Measurements from ENCODE around the gene ZNF165. TPM values are rescaled to one million over a fixed set of nuclear protein-coding genes. Genes with fewer than 3 reads are reported as not detected.
"Not testable (repeated sequence)": the region's sequence is repeated elsewhere in the genome, so short reads cannot be mapped to it uniquely, and the experiment has no call there.

The ZNF165 gene
- total RNA-seq, 1 donor from 2014 or later = 4.7 TPM

DNA sequence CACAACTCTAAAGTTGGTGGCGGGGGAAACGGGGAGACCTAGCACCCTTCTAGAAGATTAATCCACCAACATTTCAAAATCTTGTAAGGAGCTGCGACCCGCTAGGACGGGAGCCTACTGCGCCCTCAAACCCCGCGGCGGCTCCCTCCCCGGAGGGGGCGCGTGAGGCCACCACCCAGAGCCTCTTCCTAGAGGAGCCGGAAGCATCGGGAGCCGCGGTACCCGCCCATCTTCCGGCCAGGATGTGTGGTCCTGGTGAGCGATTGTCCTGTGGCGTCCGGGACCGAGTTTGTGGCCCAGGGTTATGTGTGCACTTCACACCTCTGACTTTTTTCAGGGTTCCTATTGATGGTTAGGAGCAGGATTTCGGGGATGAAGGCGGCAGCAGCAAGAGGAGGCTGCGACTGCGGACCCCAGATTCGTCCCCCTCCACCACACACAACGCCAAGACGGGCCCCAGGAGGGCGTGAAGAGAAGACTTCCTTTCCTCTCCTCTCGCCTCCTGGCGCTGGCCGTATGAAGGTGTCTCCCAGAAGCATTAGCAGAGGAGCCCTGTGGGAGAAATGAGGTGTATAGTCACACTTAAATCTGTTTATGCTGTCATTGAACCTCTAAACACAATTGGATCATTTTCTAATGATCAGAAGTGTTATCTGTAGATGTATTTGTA lies 10.7 kb downstream of the ZNF165 start:
- TF ChIP-seq, protein P1, sequence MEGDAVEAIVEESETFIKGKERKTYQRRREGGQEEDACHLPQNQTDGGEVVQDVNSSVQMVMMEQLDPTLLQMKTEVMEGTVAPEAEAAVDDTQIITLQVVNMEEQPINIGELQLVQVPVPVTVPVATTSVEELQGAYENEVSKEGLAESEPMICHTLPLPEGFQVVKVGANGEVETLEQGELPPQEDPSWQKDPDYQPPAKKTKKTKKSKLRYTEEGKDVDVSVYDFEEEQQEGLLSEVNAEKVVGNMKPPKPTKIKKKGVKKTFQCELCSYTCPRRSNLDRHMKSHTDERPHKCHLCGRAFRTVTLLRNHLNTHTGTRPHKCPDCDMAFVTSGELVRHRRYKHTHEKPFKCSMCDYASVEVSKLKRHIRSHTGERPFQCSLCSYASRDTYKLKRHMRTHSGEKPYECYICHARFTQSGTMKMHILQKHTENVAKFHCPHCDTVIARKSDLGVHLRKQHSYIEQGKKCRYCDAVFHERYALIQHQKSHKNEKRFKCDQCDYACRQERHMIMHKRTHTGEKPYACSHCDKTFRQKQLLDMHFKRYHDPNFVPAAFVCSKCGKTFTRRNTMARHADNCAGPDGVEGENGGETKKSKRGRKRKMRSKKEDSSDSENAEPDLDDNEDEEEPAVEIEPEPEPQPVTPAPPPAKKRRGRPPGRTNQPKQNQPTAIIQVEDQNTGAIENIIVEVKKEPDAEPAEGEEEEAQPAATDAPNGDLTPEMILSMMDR (IDR thresholded peaks at IDR 0.05; ENCODE audit: insufficient read depth, low read length, severe bottlenecking) = no peak
- FAIRE-seq (no peak), DNase-seq (ENCODE audit: low read depth) (no peak)
- H3K36me3 ChIP-seq (ENCODE audit: control insufficient read depth, insufficient read depth, low read length) = peaks cover 6% of the 10 kb centered on the region
- no peaks in the 10 kb centered on the region for H3K27me3 ChIP-seq (ENCODE audit: control insufficient read depth, insufficient read depth, low read length)
- no peak overlapping the region for H3K4me3 ChIP-seq (ENCODE audit: low read depth, low read length)

DNA sequence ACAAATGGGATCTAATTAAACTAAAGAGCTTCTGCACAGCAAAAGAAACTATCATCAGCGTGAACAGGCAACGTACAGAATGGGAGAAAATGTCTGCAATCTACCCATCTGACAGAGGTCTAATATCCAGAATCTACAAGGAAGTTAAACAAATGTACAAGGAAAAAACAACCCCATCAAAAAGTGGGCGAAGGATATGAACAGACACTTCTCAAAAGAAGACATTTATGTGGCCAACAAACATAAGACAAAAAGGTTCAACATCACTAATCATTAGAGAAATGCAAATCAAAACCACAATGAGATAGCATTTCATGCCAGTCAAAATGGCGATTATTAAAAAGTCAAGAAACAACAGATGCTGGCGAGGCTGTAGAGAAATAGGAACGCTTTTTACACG lies 21.9 kb downstream of the ZNF165 start:
- not testable (repeated sequence) for H3K4me3 ChIP-seq (ENCODE audit: low read depth, low read length); FAIRE-seq; H3K27me3 ChIP-seq (ENCODE audit: control insufficient read depth, insufficient read depth, low read length); DNase-seq (ENCODE audit: low read depth); H3K36me3 ChIP-seq (ENCODE audit: control insufficient read depth, insufficient read depth, low read length)

DNA sequence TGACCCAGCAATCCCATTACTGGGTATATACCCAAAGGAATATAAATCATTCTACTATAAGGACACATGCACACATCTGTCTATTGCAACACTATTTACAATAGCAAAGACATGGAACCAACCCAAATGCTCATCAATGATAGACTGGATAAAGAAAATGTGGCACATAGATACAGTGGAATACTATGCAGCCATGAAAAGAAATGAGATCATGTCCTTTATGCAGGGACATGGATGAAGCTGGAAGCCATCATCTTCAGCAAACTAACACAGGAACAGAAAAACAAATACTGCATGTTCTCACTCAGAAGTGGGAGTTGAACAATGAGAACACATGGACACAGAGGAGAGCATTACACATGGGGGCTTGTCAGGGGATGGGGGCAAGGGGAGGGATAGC lies 22.3 kb downstream of the ZNF165 start:
- not testable (repeated sequence) for H3K27me3 ChIP-seq (ENCODE audit: control insufficient read depth, insufficient read depth, low read length); H3K4me3 ChIP-seq (ENCODE audit: low read depth, low read length); H3K36me3 ChIP-seq (ENCODE audit: control insufficient read depth, insufficient read depth, low read length); DNase-seq (ENCODE audit: low read depth); FAIRE-seq

DNA sequence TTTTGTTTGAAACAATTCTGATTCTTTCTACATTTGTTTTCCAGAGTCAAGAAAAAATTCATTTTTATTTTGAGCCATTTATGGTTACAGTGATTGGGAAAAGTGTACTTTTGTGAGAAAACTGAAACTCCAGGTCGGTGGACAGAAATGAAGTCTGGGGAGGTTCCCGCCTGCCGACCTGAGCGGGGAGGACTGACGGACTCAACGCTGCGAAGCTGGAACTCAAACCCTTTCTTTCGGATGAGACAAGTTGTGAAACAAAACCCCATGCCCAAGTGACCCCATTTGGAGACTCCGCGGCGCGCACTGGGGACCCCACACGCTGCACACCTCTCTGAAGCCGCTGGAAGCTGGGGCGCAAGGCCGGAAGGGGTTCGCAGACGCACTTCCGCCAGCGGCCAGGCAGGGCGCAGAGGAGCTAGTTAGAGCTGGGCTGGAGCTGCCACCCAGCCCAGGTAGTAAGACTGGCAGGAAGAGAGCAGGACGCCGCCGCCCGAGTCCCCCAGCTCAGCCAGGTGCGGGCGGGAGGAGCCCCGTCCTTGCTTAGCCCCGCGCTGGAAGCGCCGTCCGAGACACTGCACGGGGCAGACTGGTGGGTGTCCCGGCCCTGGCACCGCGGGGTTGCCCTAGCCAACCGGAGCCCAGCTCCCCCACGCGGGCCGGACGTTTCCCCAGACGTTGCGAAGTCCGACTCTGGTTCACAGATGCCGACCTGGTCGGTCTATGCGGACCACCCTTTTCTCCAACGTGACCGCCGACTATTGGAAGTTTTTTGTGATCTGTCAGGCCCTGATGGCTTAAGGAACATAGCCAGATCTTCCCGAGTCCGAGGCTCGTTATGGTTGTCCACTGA lies 24.2 kb downstream of the ZNF165 start:
- DNase-seq (ENCODE audit: low read depth) (peak; percentile 72), FAIRE-seq (no peak)
- Histone ChIP-seq H3K36me3 (ENCODE audit: control insufficient read depth, insufficient read depth, low read length) (no peaks in the 10 kb centered on the region), H3K4me3 (ENCODE audit: low read depth, low read length) (peak overlapping the region; percentile 76), H3K27me3 (ENCODE audit: control insufficient read depth, insufficient read depth, low read length) (no peaks in the 10 kb centered on the region)
- TF ChIP-seq, protein P1 (IDR thresholded peaks at IDR 0.05; ENCODE audit: insufficient read depth, low read length, severe bottlenecking) = peak; percentile 78

DNA sequence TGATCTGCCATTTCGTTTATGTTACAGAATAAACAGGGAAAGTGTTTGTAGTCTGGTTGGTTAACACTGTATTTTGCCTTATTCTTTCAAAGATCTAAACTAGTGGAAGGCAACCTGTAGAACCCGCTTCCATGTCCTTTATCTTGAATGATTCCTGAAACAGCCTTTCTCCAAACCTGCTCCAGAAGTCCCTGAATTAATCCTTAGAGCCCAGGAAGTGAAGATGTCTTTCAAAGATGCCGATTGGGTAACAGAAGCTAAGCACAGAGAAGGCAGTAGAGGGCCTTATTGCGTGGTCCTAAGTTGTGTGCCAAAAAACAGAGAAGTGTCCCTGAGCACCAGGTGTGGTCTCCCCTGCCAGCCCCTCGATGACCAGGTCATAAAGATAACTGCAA lies 24.9 kb downstream of the ZNF165 start:
- FAIRE-seq (no peak), DNase-seq (ENCODE audit: low read depth) (peak; percentile 40)
- TF ChIP-seq, protein P1 (IDR thresholded peaks at IDR 0.05; ENCODE audit: insufficient read depth, low read length, severe bottlenecking) = no peak
- Histone ChIP-seq H3K27me3 (ENCODE audit: control insufficient read depth, insufficient read depth, low read length) (no peaks in the 10 kb centered on the region), H3K4me3 (ENCODE audit: low read depth, low read length) (peak overlapping the region; percentile 76), H3K36me3 (ENCODE audit: control insufficient read depth, insufficient read depth, low read length) (no peaks in the 10 kb centered on the region)

DNA sequence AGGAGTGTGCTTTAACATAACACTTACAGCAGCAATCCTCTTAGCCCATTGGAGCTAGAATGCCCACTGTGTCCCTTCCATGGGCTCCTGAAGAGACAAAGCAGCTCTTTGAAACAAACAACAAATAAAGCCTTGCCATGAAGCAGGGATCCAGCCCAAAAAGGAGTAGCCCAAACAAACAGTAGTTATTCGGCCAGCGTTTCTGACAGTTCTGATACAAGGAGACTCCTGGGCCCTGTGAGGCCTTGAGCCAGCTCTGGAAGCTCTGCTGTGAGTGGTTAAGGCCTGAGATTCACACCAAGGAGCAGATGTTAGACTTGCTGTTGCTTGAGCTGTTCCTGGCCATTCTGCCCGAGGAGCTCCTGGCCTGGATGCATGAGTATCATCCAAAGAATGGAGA lies 27.1 kb downstream of the ZNF165 start:
- DNase-seq (ENCODE audit: low read depth) = no peak
- FAIRE-seq = no peak
- H3K36me3 ChIP-seq (ENCODE audit: control insufficient read depth, insufficient read depth, low read length) = no peaks in the 10 kb centered on the region
- H3K4me3 ChIP-seq (ENCODE audit: low read depth, low read length) = no peak overlapping the region
- H3K27me3 ChIP-seq (ENCODE audit: control insufficient read depth, insufficient read depth, low read length) = no peaks in the 10 kb centered on the region
- TF ChIP-seq, protein P1 (IDR thresholded peaks at IDR 0.05; ENCODE audit: insufficient read depth, low read length, severe bottlenecking) = no peak

Data from bronchial epithelial cell (primary cell).